Measurements from ENCODE around the gene SEMA7A. TPM values are rescaled to one million over a fixed set of nuclear protein-coding genes. Genes with fewer than 3 reads are reported as not detected.

SEMA7A gene
- total RNA-seq, 1 experiment from 2014 or later: 74.8 TPM

- Mint-ChIP-seq H3K27ac (ENCODE audit: unreplicated experiment) (peak overlapping the region; percentile 74), H3K27me3 (ENCODE audit: unreplicated experiment) (no peaks in the 10 kb centered on the region), H3K4me1 (ENCODE audit: low read depth, unreplicated experiment) (peaks cover 55% of the 10 kb centered on the region), H3K4me3 (ENCODE audit: low read depth, unreplicated experiment) (no peak overlapping the region), H3K9me3 (ENCODE audit: low read depth, unreplicated experiment) (no peaks in the 10 kb centered on the region), H3K36me3 (ENCODE audit: insufficient read depth, unreplicated experiment) (peaks cover 18% of the 10 kb centered on the region)
- no peak for DNase-seq
- no peak for TF ChIP-seq CTCF (IDR thresholded peaks at IDR 0.05; ENCODE audit: unreplicated experiment)
- CTCF ChIA-PET: interaction anchor here (0.6 to 1.0 kb wide), 4 partner anchors 16 to 140 kb away, joined by 3 to 9 read pairs (median 4); no protein-coding TSS in a partner anchor
- BruUV-seq (replicated peaks): TSS peak; percentile 35
- intact Hi-C loops (cut with micrococcal nuclease; ENCODE audit: unreplicated experiment): no loop called here
These were observed 32.6 kb downstream of the SEMA7A start for GRCh38 chr15:74400915-74401757.

- Mint-ChIP-seq H3K27ac (ENCODE audit: unreplicated experiment) (peak overlapping the region; percentile 74), H3K9me3 (ENCODE audit: low read depth, unreplicated experiment) (no peaks in the 10 kb centered on the region), H3K4me1 (ENCODE audit: low read depth, unreplicated experiment) (peaks cover 60% of the 10 kb centered on the region), H3K36me3 (ENCODE audit: insufficient read depth, unreplicated experiment) (peaks cover 16% of the 10 kb centered on the region), H3K4me3 (ENCODE audit: low read depth, unreplicated experiment) (no peak overlapping the region), H3K27me3 (ENCODE audit: unreplicated experiment) (no peaks in the 10 kb centered on the region)
- no TSS peak for BruUV-seq (replicated peaks)
- DNase-seq: no peak
- intact Hi-C loops (cut with micrococcal nuclease; ENCODE audit: unreplicated experiment): no loop called here
- CTCF ChIA-PET: interaction anchor here (0.7 to 2.0 kb wide), 4 partner anchors 15 to 140 kb away, joined by 3 to 15 read pairs (median 4); no protein-coding TSS in a partner anchor
- TF ChIP-seq CTCF (IDR thresholded peaks at IDR 0.05; ENCODE audit: unreplicated experiment): no peak
These were observed 33.4 kb downstream of the SEMA7A start for GRCh38 chr15:74400313-74400860.

DNA sequence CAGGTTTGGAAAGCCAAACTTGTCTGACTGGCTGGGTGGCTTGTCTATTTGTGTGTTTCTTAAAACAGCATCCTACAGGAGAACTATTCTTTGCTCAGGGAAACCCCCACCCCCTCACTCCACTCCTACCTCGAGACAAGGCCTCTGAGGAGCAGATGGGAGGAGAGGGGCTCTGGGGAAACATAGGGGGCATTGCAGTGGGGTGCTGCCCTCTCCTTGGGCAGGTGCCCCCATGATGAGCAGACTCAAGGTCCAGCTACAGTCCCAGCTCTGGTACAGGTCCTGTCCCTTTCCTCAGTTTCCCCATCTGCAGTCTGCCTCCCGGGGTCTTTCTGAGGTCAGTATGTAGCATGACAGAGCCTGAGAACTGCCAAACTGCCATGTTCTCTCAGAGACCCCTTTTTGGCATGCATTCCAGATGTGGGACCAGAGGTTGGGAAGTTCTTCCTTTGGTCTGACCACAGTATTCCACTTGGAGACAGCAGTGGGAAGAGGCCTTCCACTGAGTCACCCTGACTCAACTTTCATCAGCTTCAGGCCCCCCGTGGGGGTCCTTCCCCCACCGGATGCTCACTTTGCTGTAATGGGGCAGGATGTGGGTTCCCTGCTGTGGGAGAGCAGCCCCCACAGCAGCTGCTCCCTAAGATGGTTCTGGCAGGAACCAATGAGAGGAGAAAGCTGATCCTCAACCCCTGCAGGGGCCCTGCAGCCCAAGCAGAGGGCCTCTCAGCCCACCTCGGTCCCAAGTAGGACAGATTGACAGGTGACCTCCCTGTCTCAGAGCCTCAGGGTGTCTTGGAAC, 34.0 kb downstream of the SEMA7A start:
- BruUV-seq (replicated peaks): no TSS peak
- Mint-ChIP-seq H3K9me3 (ENCODE audit: low read depth, unreplicated experiment) (no peaks in the 10 kb centered on the region), H3K36me3 (ENCODE audit: insufficient read depth, unreplicated experiment) (peaks cover 16% of the 10 kb centered on the region), H3K27me3 (ENCODE audit: unreplicated experiment) (no peaks in the 10 kb centered on the region), H3K27ac (ENCODE audit: unreplicated experiment) (peak overlapping the region; percentile 74), H3K4me1 (ENCODE audit: low read depth, unreplicated experiment) (peaks cover 67% of the 10 kb centered on the region), H3K4me3 (ENCODE audit: low read depth, unreplicated experiment) (no peak overlapping the region)
- intact Hi-C loops (cut with micrococcal nuclease; ENCODE audit: unreplicated experiment): no loop called here
- no peak for TF ChIP-seq CTCF (IDR thresholded peaks at IDR 0.05; ENCODE audit: unreplicated experiment)
- peak; percentile 70 for DNase-seq
- CTCF ChIA-PET: interaction anchor here (2.0 kb wide), 1 partner anchor 14 kb away, joined by 15 read pairs; no protein-coding TSS in a partner anchor

- Mint-ChIP-seq H3K27me3 (ENCODE audit: unreplicated experiment) (no peaks in the 10 kb centered on the region), H3K4me3 (ENCODE audit: low read depth, unreplicated experiment) (no peak overlapping the region), H3K9me3 (ENCODE audit: low read depth, unreplicated experiment) (no peaks in the 10 kb centered on the region), H3K36me3 (ENCODE audit: insufficient read depth, unreplicated experiment) (peaks cover 16% of the 10 kb centered on the region), H3K4me1 (ENCODE audit: low read depth, unreplicated experiment) (peaks cover 73% of the 10 kb centered on the region), H3K27ac (ENCODE audit: unreplicated experiment) (peak overlapping the region; percentile 98)
- intact Hi-C loops (cut with micrococcal nuclease; ENCODE audit: unreplicated experiment): no loop called here
- no peak for TF ChIP-seq CTCF (IDR thresholded peaks at IDR 0.05; ENCODE audit: unreplicated experiment)
- BruUV-seq (replicated peaks): no TSS peak
- no peak for DNase-seq
- CTCF ChIA-PET: interaction anchor here (2.0 kb wide), 1 partner anchor 14 kb away, joined by 15 read pairs; no protein-coding TSS in a partner anchor
These were observed 34.7 kb downstream of the SEMA7A start for GRCh38 chr15:74399100-74399499.
